NT2/D1 (cell line): ENCODE measurements around the gene PARD6B.

Experiments used
- YY1 ChIP-seq: IDR thresholded peaks from 2 replicates; pipeline ENCODE4 v1.6.1; 2011; ENCODE audit not compliant: insufficient read length, insufficient read depth
- ZNF274 ChIP-seq: IDR thresholded peaks from 2 replicates; pipeline ENCODE4 v1.6.1; 2011; ENCODE audit warnings: mild to moderate bottlenecking, low read depth, low read length

DNA sequence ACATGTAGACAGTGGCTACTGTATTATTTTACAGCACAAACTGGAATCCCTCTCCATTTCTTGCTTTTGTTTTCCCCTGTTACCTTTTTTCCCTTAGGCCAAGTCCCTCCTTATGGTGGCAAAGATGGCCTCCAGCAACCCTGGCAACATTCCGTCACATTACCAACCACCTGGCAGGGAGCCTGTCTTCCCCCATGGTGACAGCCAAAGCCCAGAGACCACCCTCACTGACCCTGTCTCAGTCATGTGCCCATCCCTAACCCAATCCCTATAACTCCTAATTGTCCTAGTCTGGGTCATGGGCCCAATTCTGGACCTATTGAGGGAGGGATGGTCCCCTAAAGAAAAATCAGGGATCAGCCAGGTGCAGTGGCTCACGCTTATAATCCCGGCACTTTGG, 27.6 kb downstream of the PARD6B start:
- TF ChIP-seq ZNF274 (no peak), YY1 (no peak)
